Activated CD4-positive, alpha-beta T cell treated with anti-CD3 and anti-CD28 coated beads, Interleukin-2, amount 10 ng/mL, durations not matched to agents 24 days and 14 days (primary cell): Measurements from ENCODE around the gene AQR. TPM values are rescaled to one million over a fixed set of nuclear protein-coding genes. Genes with fewer than 3 reads are reported as not detected.
"Not testable (repeated sequence)": the region's sequence is repeated elsewhere in the genome, so short reads cannot be mapped to it uniquely, and the experiment has no call there.

Experiments
- DNase-seq: peaks from one replicate; pipeline ENCODE4 v3.0.0; 2022
- H3K27ac Mint-ChIP-seq: one replicate; pipeline ENCODE4 v1.8.0; 2022; ENCODE audit warnings: mild to moderate bottlenecking, mixed read lengths
- H3K27me3 Mint-ChIP-seq: one replicate; pipeline ENCODE4 v1.8.0; 2022; ENCODE audit warnings: mixed read lengths
- H3K36me3 Mint-ChIP-seq: one replicate; pipeline ENCODE4 v1.8.0; 2022; ENCODE audit warnings: low read depth, mild to moderate bottlenecking, mixed read lengths
- H3K4me1 Mint-ChIP-seq: one replicate; pipeline ENCODE4 v1.8.0; 2021; ENCODE audit warnings: mixed read lengths
- H3K4me3 Mint-ChIP-seq: one replicate; pipeline ENCODE4 v1.8.0; 2022; ENCODE audit warnings: mild to moderate bottlenecking, moderate library complexity, mixed read lengths
- H3K9me3 Mint-ChIP-seq: one replicate; pipeline ENCODE4 v1.8.0; 2021; ENCODE audit warnings: mixed read lengths
- intact Hi-C: fragments of 100-400 bp; cut with micrococcal nuclease; formaldehyde crosslinking; loops from one replicate; pipeline ENCODE4 v1.15.1; 2023
- total RNA-seq: library from RNA; stranded (reverse); gene quantifications from 2 replicates; pipeline ENCODE4 v1.2.3, GENCODE V29; 2022

The AQR gene
- total RNA-seq, 1 donor from 2014 or later = 47.3 TPM

DNA sequence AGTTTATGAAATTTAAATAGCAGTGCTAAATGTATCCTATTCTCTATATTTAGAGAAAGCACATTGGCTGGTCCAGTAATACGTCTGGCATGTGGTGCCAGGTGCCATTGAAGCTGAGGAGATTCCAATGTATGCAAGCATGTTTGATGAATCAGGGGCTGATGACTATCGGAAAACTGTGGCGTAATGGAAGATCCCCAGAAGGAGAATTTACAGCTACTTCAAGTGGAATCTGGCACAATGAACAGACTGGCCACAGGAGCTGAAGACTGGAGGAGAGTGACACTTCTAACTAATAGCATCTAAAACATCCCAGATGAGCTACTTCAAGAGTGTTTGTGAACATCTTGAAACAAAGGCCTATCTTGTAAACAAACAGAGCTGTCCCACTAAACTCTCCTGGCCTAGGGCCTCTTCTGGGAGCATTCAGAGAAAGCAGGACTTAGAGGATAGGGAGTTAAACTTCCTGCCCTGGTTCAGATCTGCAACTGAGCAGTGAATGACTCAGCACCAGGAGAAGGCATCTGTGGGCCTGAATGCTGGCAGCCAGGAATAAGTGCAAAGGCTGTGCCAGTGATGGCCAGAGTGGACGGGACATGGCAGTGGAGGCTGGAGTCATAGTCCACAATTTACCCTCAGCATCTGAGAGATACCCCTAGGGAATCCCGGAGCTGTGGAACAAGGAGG is 159.0 kb downstream of the AQR start:
- H3K4me3 Mint-ChIP-seq = no peak overlapping the region
- peaks cover 30% of the 10 kb centered on the region for H3K27me3 Mint-ChIP-seq
- H3K4me1 Mint-ChIP-seq = no peaks in the 10 kb centered on the region
- intact Hi-C loops = no loop called here
- H3K9me3 Mint-ChIP-seq = no peaks in the 10 kb centered on the region
- H3K36me3 Mint-ChIP-seq = no peaks in the 10 kb centered on the region
- DNase-seq = no peak
- H3K27ac Mint-ChIP-seq = no peak overlapping the region

DNA sequence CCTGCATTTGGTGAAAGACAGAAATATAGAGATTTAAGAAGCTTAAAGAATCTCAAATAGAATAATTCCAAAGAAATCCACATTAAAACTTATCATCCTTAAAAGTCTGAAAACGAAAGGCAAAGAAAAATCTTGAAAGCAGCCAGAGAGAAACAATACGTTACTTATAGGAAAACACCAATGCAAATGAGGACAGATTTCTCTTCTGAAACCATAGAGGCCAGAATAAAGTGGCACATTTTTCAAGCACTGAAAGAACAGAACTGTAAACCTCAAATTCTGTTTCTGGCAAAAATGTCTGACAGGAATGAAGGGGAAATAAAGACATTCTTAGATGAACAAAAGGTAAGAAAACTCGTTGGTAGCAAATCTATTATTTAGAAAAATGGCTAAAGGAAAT is 160.4 kb downstream of the AQR start:
- Mint-ChIP-seq H3K4me1 (no peaks in the 10 kb centered on the region), H3K9me3 (no peaks in the 10 kb centered on the region), H3K36me3 (no peaks in the 10 kb centered on the region), H3K27me3 (peaks cover 31% of the 10 kb centered on the region), H3K27ac (no peak overlapping the region), H3K4me3 (no peak overlapping the region)
- no peak for DNase-seq
- intact Hi-C loops = no loop called here

DNA sequence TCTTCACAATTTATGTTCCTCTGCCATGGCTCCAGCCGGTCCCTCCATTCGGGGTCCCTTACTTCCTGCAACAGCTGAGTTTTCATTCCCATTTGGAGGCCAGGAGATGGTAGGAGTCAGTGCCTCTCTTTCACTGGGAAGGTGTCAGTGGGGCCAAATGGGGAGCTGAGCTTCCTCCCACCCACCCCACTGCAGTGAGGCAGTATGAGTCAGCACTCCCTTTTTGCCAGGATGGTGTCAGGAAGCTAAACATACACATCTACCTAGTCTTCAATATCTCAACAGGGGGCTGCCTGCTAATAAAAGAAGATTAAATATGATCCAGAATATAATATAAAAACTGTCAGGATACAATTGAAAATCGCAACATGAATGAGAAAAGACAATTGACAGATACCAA is 161.5 kb downstream of the AQR start:
- Mint-ChIP-seq H3K4me3 (no peak overlapping the region), H3K27me3 (peaks cover 27% of the 10 kb centered on the region), H3K36me3 (no peaks in the 10 kb centered on the region), H3K9me3 (no peaks in the 10 kb centered on the region), H3K27ac (no peak overlapping the region), H3K4me1 (no peaks in the 10 kb centered on the region)
- no peak for DNase-seq
- intact Hi-C loops = no loop called here

DNA sequence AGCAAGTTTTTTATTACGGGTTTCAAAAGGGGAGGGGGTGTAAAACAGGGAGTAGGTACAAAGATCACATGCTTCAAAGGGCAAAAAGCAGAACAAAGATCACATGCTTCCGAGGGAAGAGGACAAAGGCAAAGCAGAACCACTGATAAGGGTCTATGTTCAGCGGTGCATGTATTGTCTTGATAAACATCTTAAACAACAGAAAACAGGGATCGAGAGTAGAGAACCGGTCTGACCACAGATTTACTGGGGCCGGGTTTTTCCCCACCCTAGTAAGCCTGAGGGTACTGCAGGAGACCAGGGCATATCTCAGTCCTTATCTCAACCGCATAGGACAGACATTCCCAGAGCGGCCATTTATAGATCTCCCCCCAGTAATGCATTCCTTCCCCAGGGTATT is 162.3 kb downstream of the AQR start:
- H3K4me1 Mint-ChIP-seq, H3K36me3 Mint-ChIP-seq, H3K9me3 Mint-ChIP-seq, H3K4me3 Mint-ChIP-seq, intact Hi-C loops, H3K27ac Mint-ChIP-seq, DNase-seq: not testable (repeated sequence)
- peaks cover 25% of the 10 kb centered on the region for H3K27me3 Mint-ChIP-seq

DNA sequence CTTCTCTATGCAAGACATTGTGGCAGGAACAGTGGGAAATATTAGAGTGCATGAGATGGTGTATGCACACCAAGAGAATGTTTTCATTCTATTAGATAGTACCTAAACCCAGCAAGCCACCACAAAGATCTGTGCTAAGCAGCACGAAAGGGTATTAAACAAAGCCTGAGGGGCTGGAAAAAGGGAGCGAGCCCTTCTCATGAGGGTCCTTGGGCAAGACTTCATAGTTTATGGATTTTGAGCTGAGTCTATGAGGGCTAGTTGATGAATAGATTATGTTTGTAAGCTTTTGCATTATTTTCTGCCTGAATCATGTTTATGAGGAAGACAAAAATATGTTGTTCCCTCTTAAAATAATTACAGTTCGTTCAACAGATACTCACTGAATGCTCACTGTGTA is 164.8 kb downstream of the AQR start:
- H3K27ac Mint-ChIP-seq = no peak overlapping the region
- no peaks in the 10 kb centered on the region for H3K9me3 Mint-ChIP-seq
- no peaks in the 10 kb centered on the region for H3K36me3 Mint-ChIP-seq
- DNase-seq = no peak
- intact Hi-C loops = no loop called here
- H3K4me3 Mint-ChIP-seq = no peak overlapping the region
- H3K4me1 Mint-ChIP-seq = no peaks in the 10 kb centered on the region
- peaks cover 21% of the 10 kb centered on the region for H3K27me3 Mint-ChIP-seq

DNA sequence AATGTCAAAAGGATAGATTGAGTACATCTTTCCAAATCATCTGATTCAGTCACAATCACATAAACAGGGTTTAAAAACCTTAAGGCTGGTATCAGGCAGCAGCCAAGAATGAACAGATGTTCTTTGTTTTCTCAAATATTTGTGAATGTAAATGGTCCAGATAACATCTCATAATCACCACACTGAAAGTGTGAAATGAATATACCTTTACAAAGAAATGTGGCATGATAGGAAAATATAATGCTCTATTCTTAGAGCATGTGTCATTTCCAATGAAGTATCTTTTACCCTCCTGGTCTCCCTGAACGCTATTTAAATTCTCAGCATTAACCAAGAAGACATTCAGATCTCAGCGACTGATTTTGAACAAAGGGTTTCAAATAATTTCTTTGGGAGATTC is 165.4 kb downstream of the AQR start:
- H3K27ac Mint-ChIP-seq = no peak overlapping the region
- no peaks in the 10 kb centered on the region for H3K36me3 Mint-ChIP-seq
- intact Hi-C loops = no loop called here
- H3K4me3 Mint-ChIP-seq = no peak overlapping the region
- H3K27me3 Mint-ChIP-seq = peaks cover 21% of the 10 kb centered on the region
- H3K9me3 Mint-ChIP-seq = no peaks in the 10 kb centered on the region
- DNase-seq = no peak
- H3K4me1 Mint-ChIP-seq = no peaks in the 10 kb centered on the region

DNA sequence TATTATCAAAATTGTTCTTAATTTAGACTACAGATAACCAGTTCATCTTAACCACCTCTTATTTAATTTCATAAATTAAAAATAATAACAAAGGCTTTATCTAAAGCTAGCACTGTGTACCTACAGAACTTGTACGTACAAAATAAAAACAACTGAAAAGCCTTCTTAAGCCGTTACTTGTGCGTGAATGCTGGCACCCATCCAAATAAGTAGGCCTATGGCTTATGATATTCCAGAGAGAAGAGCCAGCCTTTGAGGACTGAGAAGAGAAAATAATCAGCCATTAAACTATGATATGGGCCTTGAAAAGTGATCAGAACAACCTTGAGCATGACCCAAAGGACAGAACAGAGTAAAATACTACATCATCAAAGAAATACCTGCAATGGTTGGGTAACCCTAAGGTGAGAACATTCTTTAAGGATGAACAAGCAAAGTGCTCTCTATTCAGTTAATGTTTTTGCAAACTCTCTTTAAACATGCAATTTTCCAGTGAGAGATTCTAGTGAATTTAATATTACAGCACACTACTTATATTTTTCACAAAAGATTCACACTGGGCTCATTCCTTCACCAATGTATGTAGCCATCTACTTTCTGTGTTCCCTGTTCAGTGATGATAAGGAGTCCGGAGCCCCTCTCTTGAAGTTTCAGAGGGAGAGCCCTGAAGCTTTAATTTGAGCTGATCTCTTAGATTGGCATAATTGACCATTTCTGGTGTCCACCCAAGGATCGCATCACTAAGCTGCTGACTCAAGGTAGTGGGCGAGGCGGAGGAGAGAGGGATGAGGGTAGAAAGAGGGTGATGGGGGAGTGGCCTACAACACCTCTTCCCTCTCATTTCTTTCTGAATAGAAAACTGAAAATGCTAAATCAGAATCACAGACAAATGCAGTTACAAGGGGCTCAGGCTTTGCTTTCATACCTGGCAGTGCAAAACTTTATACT is 166.5 kb downstream of the AQR start:
- no peaks in the 10 kb centered on the region for H3K9me3 Mint-ChIP-seq
- no peak overlapping the region for H3K4me3 Mint-ChIP-seq
- no peaks in the 10 kb centered on the region for H3K4me1 Mint-ChIP-seq
- H3K27ac Mint-ChIP-seq = no peak overlapping the region
- H3K36me3 Mint-ChIP-seq = no peaks in the 10 kb centered on the region
- no peak for DNase-seq
- intact Hi-C loops = no loop called here
- H3K27me3 Mint-ChIP-seq = peaks cover 23% of the 10 kb centered on the region

DNA sequence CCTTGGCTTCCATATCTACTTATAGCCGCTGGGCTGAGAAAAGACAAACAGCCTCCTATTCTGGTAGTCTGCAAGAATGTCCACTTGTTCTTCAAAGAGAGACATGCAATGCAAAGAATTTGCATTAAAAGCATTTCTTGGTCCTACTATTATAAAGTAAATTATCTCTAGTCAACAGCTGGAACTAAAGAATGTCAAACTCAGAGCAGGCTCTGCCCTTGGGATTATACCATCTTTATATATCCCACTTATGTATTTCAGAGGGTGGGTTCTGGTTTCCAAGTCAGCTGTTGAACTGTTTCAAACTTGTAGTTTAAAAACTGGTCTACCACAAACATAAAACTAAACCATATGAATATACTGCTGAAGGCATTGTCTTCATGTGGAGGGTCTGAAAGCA is 167.2 kb downstream of the AQR start:
- H3K4me1 Mint-ChIP-seq = no peaks in the 10 kb centered on the region
- intact Hi-C loops = no loop called here
- no peaks in the 10 kb centered on the region for H3K9me3 Mint-ChIP-seq
- no peaks in the 10 kb centered on the region for H3K36me3 Mint-ChIP-seq
- H3K4me3 Mint-ChIP-seq = no peak overlapping the region
- no peak for DNase-seq
- peaks cover 25% of the 10 kb centered on the region for H3K27me3 Mint-ChIP-seq
- H3K27ac Mint-ChIP-seq = no peak overlapping the region

Other genes with a start within 250 kb of the AQR start
- not detected in 2 replicates for gene GJD2, start 214.7 kb downstream of the AQR start, total RNA-seq
- gene ACTC1, start 174.2 kb downstream of the AQR start, total RNA-seq = not detected in 2 replicates
- gene ZNF770, start 18.5 kb upstream of the AQR start, total RNA-seq = 53.9 and 56.3 TPM in 2 replicates
- gene NANOGP8, start 115.6 kb upstream of the AQR start, total RNA-seq = not detected in 2 replicates